IPS-18a (cell line): ENCODE measurements around the gene GDAP1L1.

Source experiments
- H3K27ac ChIP-seq: one replicate; pipeline ENCODE4 v1.5.1; 2013; ENCODE audit warnings: low read length
- H3K27me3 ChIP-seq: one replicate; pipeline ENCODE4 v1.6.1; 2013; ENCODE audit warnings: mild to moderate bottlenecking, low read length; ENCODE audit not compliant: control insufficient read depth, insufficient read depth
- H3K36me3 ChIP-seq: one replicate; pipeline ENCODE4 v1.6.1; 2013; ENCODE audit warnings: low read depth, low read length; ENCODE audit not compliant: control insufficient read depth
- H3K4me1 ChIP-seq: one replicate; pipeline ENCODE4 v1.6.1; 2013; ENCODE audit warnings: low read depth, low read length; ENCODE audit not compliant: control insufficient read depth
- H3K4me3 ChIP-seq: one replicate; pipeline ENCODE4 v1.5.1; 2013; ENCODE audit warnings: low read length
- H3K9ac ChIP-seq: one replicate; pipeline ENCODE4 v1.6.1; 2013; ENCODE audit warnings: mild to moderate bottlenecking, low read length, moderate library complexity
- H3K9me3 ChIP-seq: one replicate; pipeline ENCODE4 v1.6.1; 2013; ENCODE audit warnings: low read depth, low read length; ENCODE audit not compliant: control insufficient read depth

GDAP1L1 gene

GRCh38 chr20:44268802-44269201 is 21.7 kb downstream of the GDAP1L1 start:
- H3K27ac ChIP-seq = no peak overlapping the region
- H3K4me3 ChIP-seq = no peak overlapping the region
- H3K4me1 ChIP-seq = no peaks in the 10 kb centered on the region
- no peak overlapping the region for H3K9ac ChIP-seq
- H3K36me3 ChIP-seq = no peaks in the 10 kb centered on the region
- no peaks in the 10 kb centered on the region for H3K9me3 ChIP-seq
- H3K27me3 ChIP-seq = no peaks in the 10 kb centered on the region

- Histone ChIP-seq H3K9ac (no peak overlapping the region), H3K9me3 (no peaks in the 10 kb centered on the region), H3K27me3 (no peaks in the 10 kb centered on the region), H3K4me3 (no peak overlapping the region), H3K4me1 (no peaks in the 10 kb centered on the region), H3K36me3 (no peaks in the 10 kb centered on the region), H3K27ac (no peak overlapping the region)
Observed at GRCh38 chr20:44271915-44272663, 25.0 kb downstream of the GDAP1L1 start.

GRCh38 chr20:44273231-44274215 is 26.4 kb downstream of the GDAP1L1 start:
- H3K27ac ChIP-seq = no peak overlapping the region
- no peaks in the 10 kb centered on the region for H3K27me3 ChIP-seq
- no peak overlapping the region for H3K4me3 ChIP-seq
- no peaks in the 10 kb centered on the region for H3K9me3 ChIP-seq
- no peaks in the 10 kb centered on the region for H3K36me3 ChIP-seq
- H3K4me1 ChIP-seq = no peaks in the 10 kb centered on the region
- no peak overlapping the region for H3K9ac ChIP-seq

GRCh38 chr20:44274303-44275017 is 27.4 kb downstream of the GDAP1L1 start:
- no peak overlapping the region for H3K27ac ChIP-seq
- H3K36me3 ChIP-seq = no peaks in the 10 kb centered on the region
- H3K27me3 ChIP-seq = no peaks in the 10 kb centered on the region
- no peak overlapping the region for H3K9ac ChIP-seq
- no peaks in the 10 kb centered on the region for H3K4me1 ChIP-seq
- no peak overlapping the region for H3K4me3 ChIP-seq
- no peaks in the 10 kb centered on the region for H3K9me3 ChIP-seq

DNA sequence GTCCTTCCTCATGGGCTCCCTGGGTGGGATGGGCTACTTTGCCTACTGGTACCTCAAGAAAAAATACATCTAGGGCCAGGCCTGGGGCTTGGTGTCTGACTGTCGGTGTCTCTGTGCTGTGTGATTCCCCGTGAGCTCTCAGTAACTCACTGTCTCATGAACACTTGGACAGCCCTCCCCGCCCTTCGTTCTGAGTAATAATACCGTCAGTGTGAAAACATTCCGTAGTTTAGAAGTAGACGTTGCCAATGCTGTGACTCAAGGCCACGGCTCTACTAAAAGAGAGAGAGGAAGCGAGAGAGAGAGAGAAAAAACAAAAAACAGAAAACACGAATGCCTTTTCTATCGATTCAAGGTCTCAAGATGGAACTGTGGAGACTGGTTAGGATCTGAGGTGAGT is 32.1 kb downstream of the GDAP1L1 start:
- H3K4me3 ChIP-seq = no peak overlapping the region
- H3K9ac ChIP-seq = no peak overlapping the region
- no peak overlapping the region for H3K27ac ChIP-seq
- H3K4me1 ChIP-seq = no peaks in the 10 kb centered on the region
- no peaks in the 10 kb centered on the region for H3K9me3 ChIP-seq
- no peaks in the 10 kb centered on the region for H3K36me3 ChIP-seq
- H3K27me3 ChIP-seq = no peaks in the 10 kb centered on the region

DNA sequence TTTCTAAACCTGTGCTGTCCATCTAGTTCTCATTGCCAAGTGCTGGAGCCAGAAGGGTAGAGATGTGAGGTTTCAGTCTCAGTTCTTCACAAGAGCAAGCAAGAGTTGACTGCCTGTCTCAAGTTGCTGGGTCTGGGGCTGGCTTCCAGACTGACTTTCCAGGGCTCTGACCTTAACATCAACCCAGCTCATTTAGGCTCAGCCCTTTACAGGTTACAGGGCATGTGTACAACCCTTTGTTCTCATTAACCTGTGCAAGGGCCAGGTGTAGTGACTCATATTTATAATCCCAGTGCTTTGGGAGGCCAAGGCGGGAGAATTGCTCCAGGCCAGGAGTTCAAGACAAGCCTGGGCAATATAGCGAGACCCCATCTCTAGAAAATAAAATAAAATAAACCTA is 33.3 kb downstream of the GDAP1L1 start:
- no peaks in the 10 kb centered on the region for H3K9me3 ChIP-seq
- H3K4me3 ChIP-seq = no peak overlapping the region
- no peaks in the 10 kb centered on the region for H3K27me3 ChIP-seq
- no peak overlapping the region for H3K9ac ChIP-seq
- H3K4me1 ChIP-seq = no peaks in the 10 kb centered on the region
- H3K27ac ChIP-seq = no peak overlapping the region
- H3K36me3 ChIP-seq = no peaks in the 10 kb centered on the region

DNA sequence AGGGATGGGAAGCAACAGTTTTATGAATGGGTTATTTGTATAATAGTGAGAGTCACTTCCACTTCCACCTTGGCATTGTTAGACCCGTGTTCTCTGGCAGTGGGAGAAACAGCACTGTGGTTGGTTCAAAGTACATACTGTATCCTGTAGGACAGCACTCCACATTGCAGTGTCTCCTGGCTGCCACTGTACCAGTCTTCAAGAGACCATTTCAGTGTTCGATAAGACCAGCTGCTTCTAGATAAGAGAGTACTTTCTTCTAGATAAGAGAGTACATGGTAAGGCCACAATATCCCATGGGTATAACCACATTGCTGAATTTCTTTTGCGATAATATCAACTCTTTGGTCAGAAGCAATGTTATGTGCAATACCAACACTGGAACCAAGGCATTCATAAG is 35.1 kb downstream of the GDAP1L1 start:
- no peak overlapping the region for H3K9ac ChIP-seq
- H3K27me3 ChIP-seq = no peaks in the 10 kb centered on the region
- no peaks in the 10 kb centered on the region for H3K36me3 ChIP-seq
- no peak overlapping the region for H3K4me3 ChIP-seq
- no peaks in the 10 kb centered on the region for H3K9me3 ChIP-seq
- H3K27ac ChIP-seq = no peak overlapping the region
- H3K4me1 ChIP-seq = no peaks in the 10 kb centered on the region

GRCh38 chr20:44284032-44284431 is 36.9 kb downstream of the GDAP1L1 start:
- H3K4me1 ChIP-seq = no peaks in the 10 kb centered on the region
- no peak overlapping the region for H3K4me3 ChIP-seq
- no peaks in the 10 kb centered on the region for H3K9me3 ChIP-seq
- H3K27ac ChIP-seq = no peak overlapping the region
- no peaks in the 10 kb centered on the region for H3K27me3 ChIP-seq
- H3K36me3 ChIP-seq = no peaks in the 10 kb centered on the region
- H3K9ac ChIP-seq = no peak overlapping the region

GRCh38 chr20:44287272-44288097 is 40.4 kb downstream of the GDAP1L1 start:
- H3K27ac ChIP-seq = no peak overlapping the region
- H3K36me3 ChIP-seq = no peaks in the 10 kb centered on the region
- no peak overlapping the region for H3K4me3 ChIP-seq
- no peaks in the 10 kb centered on the region for H3K4me1 ChIP-seq
- H3K9ac ChIP-seq = no peak overlapping the region
- H3K27me3 ChIP-seq = no peaks in the 10 kb centered on the region
- no peaks in the 10 kb centered on the region for H3K9me3 ChIP-seq

- H3K4me3 ChIP-seq = no peak overlapping the region
- no peaks in the 10 kb centered on the region for H3K27me3 ChIP-seq
- H3K36me3 ChIP-seq = no peaks in the 10 kb centered on the region
- no peak overlapping the region for H3K9ac ChIP-seq
- H3K4me1 ChIP-seq = no peaks in the 10 kb centered on the region
- H3K9me3 ChIP-seq = no peaks in the 10 kb centered on the region
- no peak overlapping the region for H3K27ac ChIP-seq
Observed at GRCh38 chr20:44288252-44288651, 41.1 kb downstream of the GDAP1L1 start.

- Histone ChIP-seq H3K9ac (no peak overlapping the region), H3K36me3 (no peaks in the 10 kb centered on the region), H3K27ac (no peak overlapping the region), H3K27me3 (no peaks in the 10 kb centered on the region), H3K4me1 (no peaks in the 10 kb centered on the region), H3K9me3 (no peaks in the 10 kb centered on the region), H3K4me3 (no peak overlapping the region)
Observed at GRCh38 chr20:44291754-44292153, 44.6 kb downstream of the GDAP1L1 start.
